PC-9 (cell line): ENCODE measurements around the gene LRRC19.

Experiments
- CTCF ChIP-seq: fragments of 200-600 bp; sonication (generic); conservative IDR thresholded peaks from 2 replicates; pipeline ENCODE4 v1.6.1; 2017; ENCODE audit warnings: mixed run types, antibody characterized with exemption, mild to moderate bottlenecking, moderate library complexity
- EZH2 ChIP-seq: fragments of 200-600 bp; sonication (generic); IDR thresholded peaks from 2 replicates; pipeline ENCODE4 v1.8.0; 2017; ENCODE audit warnings: antibody characterized with exemption, low read depth

GRCh38 chr9:26955222-26955903, 50.1 kb downstream of the LRRC19 start:
- TF ChIP-seq CTCF (no peak), EZH2 (no peak)
